ENCODE data around the gene ERG.

DNA sequence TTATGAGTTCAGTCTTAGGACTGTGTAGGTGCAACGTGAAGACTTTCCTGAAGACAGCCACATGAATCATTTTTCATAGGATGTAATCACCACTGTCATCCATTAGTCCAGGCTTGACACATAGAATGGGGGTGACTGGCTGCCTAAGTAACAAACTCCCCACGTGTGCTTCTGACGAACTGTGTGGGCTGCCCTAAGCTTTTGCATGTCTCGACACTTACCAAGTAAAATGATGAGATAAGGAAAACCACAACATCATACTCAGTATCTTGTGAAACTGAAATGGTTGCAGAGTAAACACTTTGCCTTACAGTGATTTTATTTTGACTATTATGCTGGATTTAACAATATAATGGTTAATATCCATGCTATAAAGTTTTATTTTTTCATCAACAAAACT, 19.5 kb downstream of the ERG start:
- TF ChIP-seq POLR2A (IDR thresholded peaks at IDR 0.05; ENCODE audit: low read length) (no peak), GATA1 (IDR thresholded peaks at IDR 0.05; ENCODE audit: low read depth, low read length) (no peak)
